Astrocyte (in vitro differentiated cells and primary cell): ENCODE results near the gene C1QL4. TPM values are rescaled to one million over a fixed set of nuclear protein-coding genes. Genes with fewer than 3 reads are reported as not detected.
A peak's percentile ranks its signal among the peaks of the same experiment; 100 is the strongest.

Experiments used
- DNase-seq: peaks from one replicate; pipeline ENCODE4 v3.0.0-alpha.2; 2010; ENCODE audit warnings: low read depth
- FAIRE-seq: peaks from 2 replicates; lab custom pipeline; 2011; peaks lifted over from hg19 to GRCh38; lab: Jason Lieb, UNC
- H2AFZ ChIP-seq: 2 replicates; pipeline ENCODE4 v1.6.0; 2012; ENCODE audit warnings: low read depth, low read length, inconsistent platforms
- H3K27ac ChIP-seq: 2 replicates; pipeline ENCODE4 v1.5.1; 2011; ENCODE audit warnings: low read depth, low read length, inconsistent platforms
- H3K27me3 ChIP-seq: 2 replicates; pipeline ENCODE4 v1.6.0; 2011; ENCODE audit warnings: low read length, inconsistent platforms; ENCODE audit not compliant: insufficient read depth
- H3K36me3 ChIP-seq: 2 replicates; pipeline ENCODE4 v1.5.1; 2011; ENCODE audit warnings: low read length, inconsistent platforms; ENCODE audit not compliant: insufficient read depth
- H3K4me1 ChIP-seq: 2 replicates; pipeline ENCODE4 v1.5.1; 2011; ENCODE audit warnings: low read length, inconsistent platforms; ENCODE audit not compliant: insufficient read depth
- H3K4me2 ChIP-seq: 2 replicates; pipeline ENCODE4 v1.6.0; 2012; ENCODE audit warnings: low read length, inconsistent platforms
- H3K4me3 ChIP-seq: 2 replicates; pipeline ENCODE4 v1.5.1; 2011; ENCODE audit warnings: low read depth, mild to moderate bottlenecking, low read length, inconsistent platforms; ENCODE audit not compliant: insufficient read depth
- H3K79me2 ChIP-seq: 2 replicates; pipeline ENCODE4 v1.6.0; 2012; ENCODE audit warnings: mild to moderate bottlenecking, low read length, inconsistent platforms; ENCODE audit not compliant: insufficient read depth
- H3K9ac ChIP-seq: 2 replicates; pipeline ENCODE4 v1.6.0; 2012; ENCODE audit warnings: mild to moderate bottlenecking, low read length, inconsistent platforms
- H3K9me3 ChIP-seq: 2 replicates; pipeline ENCODE4 v1.5.1; 2012; ENCODE audit warnings: low read depth, mild to moderate bottlenecking, low read length, inconsistent platforms; ENCODE audit not compliant: insufficient read depth
- H4K20me1 ChIP-seq: 2 replicates; pipeline ENCODE4 v1.6.0; 2012; ENCODE audit warnings: low read length, inconsistent platforms; ENCODE audit not compliant: insufficient read depth
- H3K27ac Mint-ChIP-seq: one replicate; pipeline ENCODE4 v1.8.0; 2021; ENCODE audit warnings: mild to moderate bottlenecking, mixed read lengths; ENCODE audit not compliant: unreplicated experiment
- H3K27me3 Mint-ChIP-seq: one replicate; pipeline ENCODE4 v1.8.0; 2021; ENCODE audit warnings: low read depth, mixed read lengths; ENCODE audit not compliant: unreplicated experiment
- H3K36me3 Mint-ChIP-seq: one replicate; pipeline ENCODE4 v1.8.0; 2021; ENCODE audit warnings: low read depth, mixed read lengths; ENCODE audit not compliant: unreplicated experiment
- H3K4me1 Mint-ChIP-seq: one replicate; pipeline ENCODE4 v1.8.0; 2021; ENCODE audit warnings: low read depth, mixed read lengths; ENCODE audit not compliant: unreplicated experiment
- H3K4me3 Mint-ChIP-seq: one replicate; pipeline ENCODE4 v1.8.0; 2021; ENCODE audit warnings: mild to moderate bottlenecking, moderate library complexity, mixed read lengths; ENCODE audit not compliant: unreplicated experiment
- H3K9me3 Mint-ChIP-seq: one replicate; pipeline ENCODE4 v1.8.0; 2021; ENCODE audit warnings: mild to moderate bottlenecking, mixed read lengths; ENCODE audit not compliant: unreplicated experiment
- EZH2 ChIP-seq: IDR thresholded peaks from 2 replicates; pipeline ENCODE4 v1.6.1; 2012; ENCODE audit warnings: mild to moderate bottlenecking, low read length, inconsistent platforms; ENCODE audit not compliant: insufficient read depth
- total RNA-seq: library from RNA; stranded (reverse); gene quantifications from 2 replicates; pipeline ENCODE4 v1.2.1, GENCODE V29; 2021
- TF ChIP-seq, protein P1 (sequence below): IDR thresholded peaks from 2 replicates; pipeline ENCODE4 v1.5.1; 2011; ENCODE audit warnings: low read depth, mild to moderate bottlenecking, inconsistent platforms, low read length, moderate library complexity; ENCODE audit not compliant: insufficient read depth

The C1QL4 gene
- total RNA-seq, 1 donor from 2014 or later, result 0.09 TPM

DNA sequence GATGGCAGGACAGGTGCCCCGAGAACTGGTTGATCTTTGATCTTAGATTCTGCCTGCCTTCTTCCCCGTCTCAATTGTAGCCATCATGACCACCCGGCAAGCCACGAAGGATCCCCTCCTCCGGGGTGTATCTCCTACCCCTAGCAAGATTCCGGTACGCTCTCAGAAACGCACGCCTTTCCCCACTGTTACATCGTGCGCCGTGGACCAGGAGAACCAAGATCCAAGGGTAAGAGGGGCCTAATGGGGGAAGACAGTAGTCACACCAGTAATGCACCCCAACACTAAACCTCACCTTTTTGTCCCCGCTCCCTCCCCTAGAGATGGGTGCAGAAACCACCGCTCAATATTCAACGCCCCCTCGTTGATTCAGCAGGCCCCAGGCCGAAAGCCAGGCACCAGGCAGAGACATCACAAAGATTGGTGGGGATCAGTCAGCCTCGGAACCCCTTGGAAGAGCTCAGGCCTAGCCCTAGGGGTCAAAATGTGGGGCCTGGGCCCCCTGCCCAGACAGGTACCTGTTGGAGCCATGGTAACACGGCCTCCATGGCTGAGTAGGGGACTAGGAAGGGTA lies 13.4 kb downstream of the C1QL4 start:
- Histone ChIP-seq H3K27me3 (no peaks in the 10 kb centered on the region), H3K9ac (peak overlapping the region; percentile 89), H3K36me3 (peaks cover 4% of the 10 kb centered on the region), H3K27ac (peak overlapping the region; percentile 61), H3K9me3 (no peaks in the 10 kb centered on the region), H3K4me3 (peak overlapping the region; percentile 88), H4K20me1 (no peaks in the 10 kb centered on the region), H2AFZ (peak overlapping the region; percentile 94), H3K79me2 (peaks cover 14% of the 10 kb centered on the region), H3K4me2 (peak overlapping the region; percentile 96), H3K4me1 (peaks cover 14% of the 10 kb centered on the region)
- TF ChIP-seq, protein P1, sequence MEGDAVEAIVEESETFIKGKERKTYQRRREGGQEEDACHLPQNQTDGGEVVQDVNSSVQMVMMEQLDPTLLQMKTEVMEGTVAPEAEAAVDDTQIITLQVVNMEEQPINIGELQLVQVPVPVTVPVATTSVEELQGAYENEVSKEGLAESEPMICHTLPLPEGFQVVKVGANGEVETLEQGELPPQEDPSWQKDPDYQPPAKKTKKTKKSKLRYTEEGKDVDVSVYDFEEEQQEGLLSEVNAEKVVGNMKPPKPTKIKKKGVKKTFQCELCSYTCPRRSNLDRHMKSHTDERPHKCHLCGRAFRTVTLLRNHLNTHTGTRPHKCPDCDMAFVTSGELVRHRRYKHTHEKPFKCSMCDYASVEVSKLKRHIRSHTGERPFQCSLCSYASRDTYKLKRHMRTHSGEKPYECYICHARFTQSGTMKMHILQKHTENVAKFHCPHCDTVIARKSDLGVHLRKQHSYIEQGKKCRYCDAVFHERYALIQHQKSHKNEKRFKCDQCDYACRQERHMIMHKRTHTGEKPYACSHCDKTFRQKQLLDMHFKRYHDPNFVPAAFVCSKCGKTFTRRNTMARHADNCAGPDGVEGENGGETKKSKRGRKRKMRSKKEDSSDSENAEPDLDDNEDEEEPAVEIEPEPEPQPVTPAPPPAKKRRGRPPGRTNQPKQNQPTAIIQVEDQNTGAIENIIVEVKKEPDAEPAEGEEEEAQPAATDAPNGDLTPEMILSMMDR, result no peak
- no peak for TF ChIP-seq EZH2
- peaks cover 5% of the 10 kb centered on the region for H3K27me3 Mint-ChIP-seq
- no peak for FAIRE-seq
- no peak for DNase-seq
- H3K36me3 Mint-ChIP-seq, result no peaks in the 10 kb centered on the region
- no peaks in the 10 kb centered on the region for H3K9me3 Mint-ChIP-seq
- peak overlapping the region; percentile 7 for H3K27ac Mint-ChIP-seq
- peaks cover 4% of the 10 kb centered on the region for H3K4me1 Mint-ChIP-seq
- H3K4me3 Mint-ChIP-seq, result peak overlapping the region; percentile 89

DNA sequence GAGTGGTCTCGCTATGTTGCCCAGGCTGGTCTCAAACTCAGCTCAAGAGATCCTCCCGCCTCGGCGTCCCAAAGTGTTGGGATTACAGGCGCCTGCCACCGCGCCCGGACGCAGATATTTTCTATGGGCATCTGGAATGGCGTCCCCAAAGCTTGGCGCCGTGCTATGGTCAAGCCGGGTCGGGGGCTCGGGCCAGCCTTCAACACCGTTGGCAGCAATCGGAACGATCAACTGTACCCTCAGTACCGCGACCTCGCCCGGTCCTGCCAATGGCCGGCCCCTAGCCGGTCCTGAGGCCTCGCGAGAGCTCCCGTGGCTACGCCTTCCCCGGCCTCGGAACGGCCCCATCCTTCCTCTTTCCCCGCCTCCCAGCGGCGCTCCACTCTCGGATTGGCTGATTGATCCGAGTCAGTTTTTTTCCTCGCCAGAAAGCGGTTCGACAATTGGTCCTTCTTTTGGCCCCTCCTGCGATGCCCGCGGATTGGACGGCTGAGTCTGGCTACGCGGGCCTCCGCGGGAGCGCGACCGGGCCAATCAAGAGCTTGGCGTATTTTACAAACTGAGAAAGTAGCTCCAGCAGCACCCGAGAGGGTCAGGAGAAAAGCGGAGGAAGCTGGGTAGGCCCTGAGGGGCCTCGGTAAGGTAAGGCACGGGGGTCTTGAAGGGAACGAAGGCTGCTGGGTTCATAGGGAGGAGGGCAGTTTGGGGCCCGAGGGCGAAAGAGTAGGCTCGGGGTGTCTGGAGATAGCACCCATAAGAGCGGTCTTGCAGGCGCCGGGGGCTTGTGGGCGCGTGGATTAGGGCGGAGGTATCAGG lies 14.1 kb downstream of the C1QL4 start, which contains the start of gene TROAP:
Gene TROAP (plus strand): TSS at position 548 of the 816 bp plus-strand sequence. CDS start 354 bp downstream, outside the sequence.
- no peaks in the 10 kb centered on the region for H4K20me1 ChIP-seq
- peaks cover 4% of the 10 kb centered on the region for H3K4me1 Mint-ChIP-seq
- H3K27ac ChIP-seq, result peak within 1 kb of the TSS; percentile 61
- no peaks in the 10 kb centered on the region for H3K36me3 Mint-ChIP-seq
- peak within 1 kb of the TSS; percentile 89 for H3K9ac ChIP-seq
- H3K27ac Mint-ChIP-seq, result peak within 1 kb of the TSS; percentile 68
- no peak for TF ChIP-seq EZH2
- TF ChIP-seq, protein P1, result no peak
- peak within 1 kb of the TSS; percentile 96 for H3K4me2 ChIP-seq
- no peaks in the 10 kb centered on the region for H3K9me3 Mint-ChIP-seq
- H3K27me3 Mint-ChIP-seq, result peaks cover 5% of the 10 kb centered on the region
- peak within 1 kb of the TSS; percentile 94 for H2AFZ ChIP-seq
- peaks cover 14% of the 10 kb centered on the region for H3K4me1 ChIP-seq
- no peaks in the 10 kb centered on the region for H3K9me3 ChIP-seq
- H3K36me3 ChIP-seq, result peaks cover 4% of the 10 kb centered on the region
- H3K4me3 Mint-ChIP-seq, result peak within 1 kb of the TSS; percentile 89
- no peaks in the 10 kb centered on the region for H3K27me3 ChIP-seq
- DNase-seq, result peak; percentile 92
- H3K79me2 ChIP-seq, result peaks cover 14% of the 10 kb centered on the region
- H3K4me3 ChIP-seq, result peak within 1 kb of the TSS; percentile 88
- no peak for FAIRE-seq
